Osteoblast (primary cell): ENCODE measurements around the gene CELF2. TPM values are rescaled to one million over a fixed set of nuclear protein-coding genes. Genes with fewer than 3 reads are reported as not detected.
A peak's percentile ranks its signal among the peaks of the same experiment; 100 is the strongest.

Experiments
- DNase-seq: peaks from one replicate; pipeline ENCODE4 v3.0.0; 2011; ENCODE audit warnings: low spot score, mixed read lengths; ENCODE audit not compliant: insufficient read length; ENCODE audit errors: missing footprints
- H2AFZ ChIP-seq: 2 replicates; pipeline ENCODE4 v1.6.0; 2011; ENCODE audit warnings: mild to moderate bottlenecking, low read length
- H3K27ac ChIP-seq: 2 replicates; pipeline ENCODE4 v1.5.1; 2011; ENCODE audit warnings: mild to moderate bottlenecking, low read depth, low read length, moderate library complexity
- H3K27me3 ChIP-seq: 2 replicates; pipeline ENCODE4 v1.6.0; 2012; ENCODE audit warnings: mild to moderate bottlenecking, control low read depth, inconsistent platforms, low read length, moderate library complexity; ENCODE audit not compliant: insufficient read depth
- H3K36me3 ChIP-seq: 2 replicates; pipeline ENCODE4 v1.5.1; 2011; ENCODE audit warnings: mild to moderate bottlenecking, low read length, control low read depth, moderate library complexity; ENCODE audit not compliant: insufficient read depth
- H3K4me1 ChIP-seq: 2 replicates; pipeline ENCODE4 v1.5.1; 2011; ENCODE audit warnings: mild to moderate bottlenecking, low read length, control low read depth, moderate library complexity; ENCODE audit not compliant: insufficient read depth
- H3K4me2 ChIP-seq: 2 replicates; pipeline ENCODE4 v1.6.0; 2011; ENCODE audit warnings: mild to moderate bottlenecking, low read length; ENCODE audit not compliant: insufficient read depth
- H3K4me3 ChIP-seq: fragments of 200-600 bp; sonication (generic); 3 replicates; pipeline ENCODE4 v1.5.1; 2012; ENCODE audit warnings: mild to moderate bottlenecking, low read length, inconsistent platforms; ENCODE audit not compliant: insufficient read depth
- H3K79me2 ChIP-seq: 2 replicates; pipeline ENCODE4 v1.6.0; 2012; ENCODE audit warnings: mild to moderate bottlenecking, low read length, control low read depth, inconsistent platforms; ENCODE audit not compliant: insufficient read depth
- H3K9me3 ChIP-seq: 2 replicates; pipeline ENCODE4 v1.5.1; 2011; ENCODE audit warnings: low read depth, low read length, control low read depth
- H4K20me1 ChIP-seq: 2 replicates; pipeline ENCODE4 v1.6.0; 2012; ENCODE audit warnings: mild to moderate bottlenecking, low read length, control low read depth; ENCODE audit not compliant: insufficient read depth
- CTCF ChIP-seq: IDR thresholded peaks from 2 replicates; pipeline ENCODE4 v1.5.1; 2011; ENCODE audit warnings: mild to moderate bottlenecking, low read depth, low read length, moderate library complexity; ENCODE audit errors: extremely low read depth
- total RNA-seq: library from RNA; depleted of rRNA; stranded (reverse); fragments of >200 nt; gene quantifications from 2 replicates; pipeline ENCODE4 v1.2.3, GENCODE V29; 2012

CELF2 gene
- total RNA-seq, 1 donor: 7.6 TPM

- Histone ChIP-seq H3K4me3 (no peak overlapping the region), H3K27me3 (no peaks in the 10 kb centered on the region), H3K9me3 (no peaks in the 10 kb centered on the region), H4K20me1 (no peaks in the 10 kb centered on the region), H3K36me3 (no peaks in the 10 kb centered on the region), H2AFZ (no peak overlapping the region), H3K79me2 (no peaks in the 10 kb centered on the region), H3K27ac (no peak overlapping the region), H3K4me2 (no peak overlapping the region), H3K4me1 (no peaks in the 10 kb centered on the region)
- no peak for TF ChIP-seq CTCF
- DNase-seq: no peak
Measured at GRCh38 chr10:11026773-11027172, 9.1 kb downstream of the CELF2 start.

GRCh38 chr10:11034762-11035161 lies 17.1 kb downstream of the CELF2 start:
- Histone ChIP-seq H3K79me2 (no peaks in the 10 kb centered on the region), H3K36me3 (no peaks in the 10 kb centered on the region), H2AFZ (no peak overlapping the region), H3K27ac (no peak overlapping the region), H3K4me2 (no peak overlapping the region), H3K4me3 (no peak overlapping the region), H4K20me1 (no peaks in the 10 kb centered on the region), H3K4me1 (no peaks in the 10 kb centered on the region), H3K9me3 (no peaks in the 10 kb centered on the region), H3K27me3 (no peaks in the 10 kb centered on the region)
- no peak for TF ChIP-seq CTCF
- DNase-seq: no peak

- Histone ChIP-seq H3K27me3 (no peaks in the 10 kb centered on the region), H3K4me3 (no peak overlapping the region), H3K9me3 (no peaks in the 10 kb centered on the region), H4K20me1 (no peaks in the 10 kb centered on the region), H3K27ac (no peak overlapping the region), H3K79me2 (no peaks in the 10 kb centered on the region), H3K4me2 (no peak overlapping the region), H2AFZ (no peak overlapping the region), H3K4me1 (no peaks in the 10 kb centered on the region), H3K36me3 (no peaks in the 10 kb centered on the region)
- no peak for TF ChIP-seq CTCF
- peak; percentile 74 for DNase-seq
Measured at GRCh38 chr10:11035301-11035991, 17.8 kb downstream of the CELF2 start.

- no peaks in the 10 kb centered on the region for H3K4me1 ChIP-seq
- no peaks in the 10 kb centered on the region for H3K27me3 ChIP-seq
- no peaks in the 10 kb centered on the region for H3K9me3 ChIP-seq
- no peaks in the 10 kb centered on the region for H4K20me1 ChIP-seq
- no peaks in the 10 kb centered on the region for H3K79me2 ChIP-seq
- H3K4me2 ChIP-seq: no peak overlapping the region
- H3K27ac ChIP-seq: no peak overlapping the region
- peak; percentile 69 for TF ChIP-seq CTCF
- H2AFZ ChIP-seq: no peak overlapping the region
- H3K4me3 ChIP-seq: no peak overlapping the region
- no peaks in the 10 kb centered on the region for H3K36me3 ChIP-seq
- peak; percentile 79 for DNase-seq
Measured at GRCh38 chr10:11036424-11037011, 18.8 kb downstream of the CELF2 start.
